ENCODE results near the gene C20orf202.
A peak's percentile ranks its signal among the peaks of the same experiment; 100 is the strongest.
"Not testable (repeated sequence)": the region's sequence is repeated elsewhere in the genome, so short reads cannot be mapped to it uniquely, and the experiment has no call there.

C20orf202 gene

GRCh38 chr20:1209447-1210387 lies 6.5 kb downstream of the C20orf202 start:
- no peak for DNase-seq (ENCODE audit: low spot score)

- DNase-seq (ENCODE audit: low spot score): no peak
Measured at GRCh38 chr20:1210501-1210900, 7.2 kb downstream of the C20orf202 start.

GRCh38 chr20:1212023-1212422 lies 8.8 kb downstream of the C20orf202 start:
- DNase-seq (ENCODE audit: low spot score): no peak

GRCh38 chr20:1212607-1213396 lies 9.5 kb downstream of the C20orf202 start:
- DNase-seq (ENCODE audit: low spot score): peak; percentile 43

GRCh38 chr20:1214838-1215261 lies 11.6 kb downstream of the C20orf202 start:
- DNase-seq (ENCODE audit: low spot score): no peak

GRCh38 chr20:1215386-1216170 lies 12.3 kb downstream of the C20orf202 start:
- DNase-seq (ENCODE audit: low spot score): peak; percentile 32

- DNase-seq (ENCODE audit: low spot score): peak; percentile 42
Measured at GRCh38 chr20:1216527-1217427, 13.5 kb downstream of the C20orf202 start.

GRCh38 chr20:1222750-1223149 lies 19.5 kb downstream of the C20orf202 start:
- DNase-seq (ENCODE audit: low spot score): not testable (repeated sequence)

- no peak for DNase-seq (ENCODE audit: low spot score)
Measured at GRCh38 chr20:1224205-1224890, 21.1 kb downstream of the C20orf202 start.

- DNase-seq (ENCODE audit: low spot score): no peak
Measured at GRCh38 chr20:1225263-1225782, 22.1 kb downstream of the C20orf202 start.

GRCh38 chr20:1225783-1226654 lies 22.8 kb downstream of the C20orf202 start, which contains the start of gene RAD21L1:
Gene RAD21L1 (plus strand): TSS chr20:1226044. CDS start chr20:1228454, 2,410 bp downstream.
- peak; percentile 43 for DNase-seq (ENCODE audit: low spot score)

GRCh38 chr20:1229541-1229940 lies 26.3 kb downstream of the C20orf202 start:
- no peak for DNase-seq (ENCODE audit: low spot score)

GRCh38 chr20:1232286-1233111 lies 29.2 kb downstream of the C20orf202 start:
- DNase-seq (ENCODE audit: low spot score): no peak

- no peak for DNase-seq (ENCODE audit: low spot score)
Measured at GRCh38 chr20:1240549-1240948, 37.3 kb downstream of the C20orf202 start.

- no peak for DNase-seq (ENCODE audit: low spot score)
Measured at GRCh38 chr20:1241456-1241855, 38.2 kb downstream of the C20orf202 start.

- DNase-seq (ENCODE audit: low spot score): no peak
Measured at GRCh38 chr20:1242099-1242498, 38.8 kb downstream of the C20orf202 start.

- no peak for DNase-seq (ENCODE audit: low spot score)
Measured at GRCh38 chr20:1242530-1242929, 39.3 kb downstream of the C20orf202 start.

- no peak for DNase-seq (ENCODE audit: low spot score)
Measured at GRCh38 chr20:1245578-1245977, 42.3 kb downstream of the C20orf202 start.
